HG02642 (cell line): ENCODE data around the gene WSB1.

Source experiments
- ATAC-seq: cut with Tn5 transposase; IDR thresholded peaks from one replicate; pipeline ENCODE4 v1.9.1; 2021; ENCODE audit warnings: mild to moderate bottlenecking; ENCODE audit not compliant: unreplicated experiment, poor library complexity

WSB1 gene

DNA sequence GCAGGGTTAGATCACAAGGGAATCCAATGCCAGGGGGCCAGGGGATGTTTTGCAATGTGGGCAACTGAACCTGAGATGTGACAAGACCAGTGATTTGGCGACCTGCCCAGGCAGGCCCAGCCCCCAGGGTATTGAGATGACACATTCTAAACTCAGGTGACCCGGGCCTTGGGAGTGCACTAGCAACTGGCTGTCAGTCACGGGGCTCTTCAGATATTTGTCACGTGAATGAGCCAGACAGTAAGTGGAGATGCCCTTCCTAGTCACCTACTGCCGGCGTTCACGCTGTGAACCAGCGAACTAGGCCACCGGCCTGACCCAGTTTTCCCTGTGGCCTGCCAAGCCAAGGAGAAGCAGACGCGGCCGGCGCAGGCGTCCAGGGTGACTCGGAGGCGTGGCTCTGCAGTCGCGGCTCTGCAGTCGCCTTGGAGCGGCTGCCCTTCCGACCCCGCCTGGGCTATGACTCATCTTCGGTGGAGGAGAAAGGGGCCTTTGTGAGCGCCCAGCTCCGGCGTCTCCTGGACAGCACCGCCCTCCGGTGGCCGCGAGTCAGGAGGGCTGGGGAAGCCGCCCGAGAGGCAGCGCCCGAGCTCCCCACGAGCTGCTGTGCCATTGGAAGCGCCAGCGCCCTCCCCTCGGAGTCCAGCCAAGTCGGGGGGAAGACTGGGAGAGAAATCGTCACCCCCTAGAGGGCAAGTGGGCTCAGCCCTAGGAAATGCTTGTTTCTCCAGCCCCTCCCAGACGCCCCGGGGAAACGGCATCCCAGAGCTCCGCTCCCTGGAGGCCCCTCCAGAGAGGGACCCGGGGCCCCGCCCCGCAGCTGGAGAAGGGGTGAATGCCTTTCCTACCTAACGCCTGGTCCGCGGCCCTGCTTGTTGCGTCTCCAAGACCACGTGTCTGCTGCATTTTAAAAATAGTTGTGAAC lies 38.8 kb downstream of the WSB1 start:
- peak; percentile 88 for ATAC-seq

DNA sequence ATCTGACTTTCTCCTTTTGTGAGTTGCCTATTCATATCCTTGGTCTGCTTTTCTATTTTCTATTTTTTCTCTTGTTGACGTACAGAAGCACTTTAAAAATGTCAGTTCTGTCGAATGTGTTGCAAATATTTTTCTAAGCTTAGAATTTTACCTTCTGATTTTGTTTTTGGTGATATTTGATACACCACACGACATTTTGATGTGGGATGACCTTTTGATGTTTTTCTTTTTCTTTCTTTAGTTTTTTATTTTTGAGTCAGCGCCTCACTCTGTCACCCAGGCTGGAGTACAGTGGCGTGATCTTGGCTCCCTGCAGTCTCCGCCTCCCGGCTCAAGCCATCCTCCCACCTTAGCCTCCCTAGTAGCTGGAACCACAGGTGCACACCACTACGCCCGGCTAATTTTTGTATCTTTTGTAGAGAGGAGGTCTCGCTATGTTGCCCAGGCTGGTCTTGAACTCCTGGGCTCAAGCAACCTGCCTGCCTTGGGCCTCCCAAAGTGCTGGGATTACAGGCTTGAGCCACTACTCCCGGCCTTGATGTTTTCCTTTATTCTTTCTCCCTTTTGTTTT lies 39.6 kb downstream of the WSB1 start:
- ATAC-seq: no peak

DNA sequence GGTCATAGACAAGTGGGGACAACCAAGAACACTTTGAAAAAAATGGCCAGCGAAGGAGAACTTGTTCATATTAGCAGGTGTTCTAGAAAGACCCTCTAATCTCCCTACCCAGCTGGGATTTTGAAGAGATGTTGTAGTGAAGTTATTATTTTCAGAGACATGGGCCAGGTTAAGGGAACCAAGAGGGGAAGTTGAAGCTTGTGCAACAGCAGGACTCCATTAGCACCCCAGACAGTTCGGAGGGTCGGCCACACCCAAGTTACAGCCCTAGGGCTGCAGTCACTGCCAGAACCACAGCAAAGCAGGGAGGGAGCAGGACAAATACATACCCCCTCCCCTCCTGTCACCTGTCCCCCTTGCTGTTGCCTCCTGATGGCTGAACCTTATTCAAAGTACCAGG lies 42.3 kb downstream of the WSB1 start:
- ATAC-seq: no peak

DNA sequence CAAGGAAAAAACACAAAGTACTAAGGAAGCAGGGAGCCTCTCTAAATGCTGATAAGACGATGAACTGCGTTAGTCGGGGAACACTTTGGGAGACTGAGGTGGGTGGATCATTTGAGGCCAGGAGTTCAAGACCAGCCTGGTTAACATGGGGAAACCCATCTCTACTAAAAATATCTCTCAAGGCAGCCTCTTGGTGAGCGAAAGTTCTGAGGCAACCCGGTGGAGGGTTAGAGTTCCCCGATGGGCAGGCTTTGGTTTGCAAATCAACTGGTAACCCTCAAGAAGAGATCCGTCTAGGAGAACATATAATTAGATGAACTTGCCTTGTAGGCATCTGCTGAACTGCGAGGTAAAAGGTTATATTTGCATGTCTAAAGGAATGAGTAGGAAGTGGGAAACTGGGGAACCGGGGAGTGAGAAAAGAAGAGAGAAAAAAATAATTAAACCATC lies 44.6 kb downstream of the WSB1 start:
- ATAC-seq: peak; percentile 77

GRCh38 chr17:27339198-27339835 lies 45.4 kb downstream of the WSB1 start:
- peak; percentile 41 for ATAC-seq

DNA sequence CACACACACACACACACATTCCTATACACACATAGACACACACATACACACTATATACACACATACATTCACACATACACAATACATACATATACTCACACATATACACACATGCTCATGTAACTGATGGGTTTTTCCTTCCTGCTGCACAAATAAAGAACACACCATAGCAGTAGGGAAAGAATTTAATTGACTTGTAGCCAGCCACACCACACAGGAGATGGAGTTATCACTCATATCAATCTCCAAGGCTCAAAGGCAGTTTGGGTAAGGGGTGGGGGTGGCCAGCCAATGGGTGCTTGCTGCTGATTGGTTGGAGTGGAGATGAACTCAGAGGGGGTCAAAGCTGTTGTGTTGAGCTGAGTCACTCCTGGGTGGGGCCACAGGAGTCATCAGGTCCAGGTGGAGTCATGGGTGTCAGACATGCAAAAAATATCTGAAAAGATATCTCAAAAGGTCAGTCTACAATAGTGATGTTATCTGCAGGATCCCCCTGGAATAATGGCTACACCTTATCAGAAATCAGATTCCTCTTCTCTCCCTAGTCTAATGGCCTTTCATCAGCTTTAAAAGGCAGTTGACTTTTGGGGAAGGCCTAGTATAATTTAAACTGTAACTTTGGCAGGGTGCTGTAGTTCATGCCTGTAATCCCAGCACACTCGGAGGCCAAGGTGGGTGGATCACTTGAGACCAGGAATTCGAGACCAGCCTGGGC lies 46.1 kb downstream of the WSB1 start:
- ATAC-seq: no peak

- ATAC-seq: no peak
These were observed 46.7 kb downstream of the WSB1 start for GRCh38 chr17:27340575-27340974.

DNA sequence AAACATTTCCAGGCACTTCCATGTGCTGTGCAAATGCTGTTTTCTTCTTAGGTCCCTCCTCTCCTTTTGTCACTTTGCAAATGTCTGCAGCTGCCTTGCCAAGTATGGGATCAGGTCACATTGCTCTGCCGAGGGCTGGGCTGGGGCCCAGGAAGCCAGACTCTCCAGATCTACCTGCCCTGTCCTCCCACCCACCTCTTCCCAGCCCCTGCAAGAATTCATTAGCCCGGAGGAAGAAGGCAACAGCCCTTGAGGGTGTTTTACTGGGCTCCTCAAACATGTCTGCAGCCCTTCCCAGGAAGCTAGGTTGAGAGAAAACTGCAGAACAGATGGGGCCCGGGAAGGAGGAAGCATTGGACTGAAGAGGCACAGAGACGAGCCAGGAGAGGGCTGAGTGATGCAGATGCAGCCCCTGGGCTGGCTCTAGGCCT lies 47.1 kb downstream of the WSB1 start:
- ATAC-seq: no peak

GRCh38 chr17:27342059-27342458 lies 48.1 kb downstream of the WSB1 start:
- ATAC-seq: no peak

GRCh38 chr17:27343294-27343693 lies 49.4 kb downstream of the WSB1 start:
- no peak for ATAC-seq

- ATAC-seq: no peak
These were observed 50.2 kb downstream of the WSB1 start for GRCh38 chr17:27343977-27344607.

- no peak for ATAC-seq
These were observed 51.4 kb downstream of the WSB1 start for GRCh38 chr17:27345141-27345904.

- no peak for ATAC-seq
These were observed 52.5 kb downstream of the WSB1 start for GRCh38 chr17:27346228-27346899.

DNA sequence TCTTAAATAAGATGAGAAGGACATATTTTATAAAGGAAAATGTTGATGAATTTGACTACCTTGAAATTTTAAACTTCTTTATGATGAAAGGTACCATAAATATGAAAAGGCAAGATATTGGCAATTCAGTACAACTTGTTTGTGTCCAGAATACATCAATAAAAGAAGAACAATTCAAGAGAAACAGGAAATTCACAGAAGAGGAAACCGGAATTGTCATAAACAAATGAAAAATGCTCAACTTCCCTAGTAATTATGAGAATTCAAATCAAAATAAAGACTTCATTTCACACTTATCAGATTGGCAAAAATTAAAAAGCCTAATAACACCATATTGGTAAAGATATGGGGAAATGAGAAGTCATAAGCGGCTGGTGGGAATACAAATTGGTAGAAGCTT lies 54.3 kb downstream of the WSB1 start:
- no peak for ATAC-seq

DNA sequence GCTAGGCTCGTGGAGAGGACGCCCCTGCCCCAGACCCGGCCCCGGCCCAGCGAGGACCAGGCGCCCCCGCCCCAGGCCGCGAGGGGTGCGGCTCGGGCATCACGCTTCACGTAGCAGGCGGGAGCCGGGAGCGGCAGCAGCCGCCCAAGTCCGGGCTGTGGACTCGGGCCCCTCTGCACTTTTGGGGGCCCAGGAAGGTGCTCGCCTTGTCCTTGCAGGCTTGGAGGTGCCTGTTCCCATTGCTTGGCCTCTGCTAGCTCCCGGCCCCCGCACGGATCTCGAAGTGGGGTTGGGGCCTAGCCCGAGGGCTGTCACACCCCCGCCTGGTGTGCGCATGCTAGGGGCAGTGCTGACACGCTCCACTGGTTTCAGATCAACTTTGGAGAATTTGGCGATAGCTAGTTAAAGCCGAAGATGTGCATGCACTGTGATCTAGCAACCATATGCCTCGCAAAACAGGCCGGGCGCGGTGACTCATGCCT lies 55.7 kb downstream of the WSB1 start:
- no peak for ATAC-seq

- ATAC-seq: no peak
These were observed 57.8 kb downstream of the WSB1 start for GRCh38 chr17:27351759-27352158.

- ATAC-seq: no peak
These were observed 58.6 kb downstream of the WSB1 start for GRCh38 chr17:27352448-27353032.

- no peak for ATAC-seq
These were observed 59.1 kb downstream of the WSB1 start for GRCh38 chr17:27353033-27353460.
